WTC11 (cell line): ENCODE data around the gene MAFB. TPM values are rescaled to one million over a fixed set of nuclear protein-coding genes. Genes with fewer than 3 reads are reported as not detected.

Experiments
- ATAC-seq: fragments of 200-7000 bp; cut with Tn5 transposase; 2 replicates; pipeline ENCODE4 v1.10.0; 2021; ENCODE audit warnings: mild to moderate bottlenecking, moderate library complexity
- CTCF ChIA-PET: fragments of 300-600 bp; sonication (Branson Sonifier 250); formaldehyde crosslinking; loops from one replicate; lab custom pipeline; 2021; ENCODE audit warnings: antibody characterized with exemption; lab: Charles Lee
- POLR2A ChIA-PET: fragments of 350-600 bp; sonication (Branson Sonifier 250); formaldehyde crosslinking; loops from one replicate; lab custom pipeline; 2021; ENCODE audit warnings: antibody characterized with exemption; lab: Charles Lee
- DNase-seq: peaks from one replicate; pipeline ENCODE4 v3.0.0; 2021; ENCODE audit warnings: low spot score
- H3K27ac Mint-ChIP-seq: 2 replicates; pipeline ENCODE4 v1.8.0; 2021; ENCODE audit warnings: mixed read lengths
- H3K27me3 Mint-ChIP-seq: 2 replicates; pipeline ENCODE4 v1.8.0; 2021; ENCODE audit warnings: low read depth, mild to moderate bottlenecking, moderate library complexity, mixed read lengths
- H3K36me3 Mint-ChIP-seq: 2 replicates; pipeline ENCODE4 v1.8.0; 2021; ENCODE audit warnings: mixed read lengths
- H3K4me1 Mint-ChIP-seq: 2 replicates; pipeline ENCODE4 v1.8.0; 2022; ENCODE audit warnings: mixed read lengths
- H3K4me3 Mint-ChIP-seq: 2 replicates; pipeline ENCODE4 v1.8.0; 2021; ENCODE audit warnings: mild to moderate bottlenecking, moderate library complexity, mixed read lengths
- H3K9me3 Mint-ChIP-seq: 2 replicates; pipeline ENCODE4 v1.8.0; 2021; ENCODE audit warnings: mixed read lengths
- AFF4 ChIP-seq: sonication (generic); formaldehyde crosslinking; IDR thresholded peaks from 2 replicates; pipeline ENCODE4 v1.8.1; 2023; ENCODE audit warnings: mild to moderate bottlenecking, missing genetic modification reagents, borderline replicate concordance
- ATF3 ChIP-seq: sonication (generic); formaldehyde crosslinking; conservative IDR thresholded peaks from 2 replicates; pipeline ENCODE4 v1.8.1; 2022; ENCODE audit warnings: mild to moderate bottlenecking, missing genetic modification reagents
- ATF6 ChIP-seq: sonication (generic); formaldehyde crosslinking; IDR thresholded peaks from 2 replicates; pipeline ENCODE4 v1.8.1; 2023; ENCODE audit warnings: mild to moderate bottlenecking, missing genetic modification reagents
- CBFB ChIP-seq: sonication (generic); formaldehyde crosslinking; IDR thresholded peaks from 2 replicates; pipeline ENCODE4 v1.8.1; 2022; ENCODE audit warnings: mild to moderate bottlenecking, low read depth, missing genetic modification reagents
- CREB1 ChIP-seq: sonication (generic); formaldehyde crosslinking; IDR thresholded peaks from 2 replicates; pipeline ENCODE4 v1.8.0; 2023; ENCODE audit warnings: mild to moderate bottlenecking, missing genetic modification reagents
- E2F5 ChIP-seq: sonication (generic); formaldehyde crosslinking; IDR thresholded peaks from 2 replicates; pipeline ENCODE4 v1.8.1; 2022; ENCODE audit warnings: mild to moderate bottlenecking, moderate library complexity, missing genetic modification reagents
- ETV6 ChIP-seq: sonication (generic); formaldehyde crosslinking; IDR thresholded peaks from 2 replicates; pipeline ENCODE4 v1.8.1; 2022; ENCODE audit warnings: mild to moderate bottlenecking, missing genetic modification reagents
- FOXJ3 ChIP-seq: sonication (generic); formaldehyde crosslinking; IDR thresholded peaks from 2 replicates; pipeline ENCODE4 v1.9.0; 2021; ENCODE audit warnings: missing genetic modification reagents, mild to moderate bottlenecking, borderline replicate concordance
- GRHL2 ChIP-seq: fragments of 250-450 bp; sonication (Bioruptor Pico); IDR thresholded peaks from 2 replicates; pipeline ENCODE4 v1.8.0; 2022; ENCODE audit warnings: mild to moderate bottlenecking, moderate library complexity; ENCODE audit not compliant: insufficient replicate concordance, severe bottlenecking
- NR1H2 ChIP-seq: sonication (generic); formaldehyde crosslinking; IDR thresholded peaks from 2 replicates; pipeline ENCODE4 v1.9.0; 2021; ENCODE audit warnings: mild to moderate bottlenecking, moderate library complexity, missing genetic modification reagents
- SMAD4 ChIP-seq: sonication (generic); formaldehyde crosslinking; IDR thresholded peaks from 2 replicates; pipeline ENCODE4 v1.8.0; 2022; ENCODE audit warnings: mild to moderate bottlenecking, missing genetic modification reagents
- SOX15 ChIP-seq: fragments of 250-450 bp; sonication (Bioruptor Pico); IDR thresholded peaks from 2 replicates; pipeline ENCODE4 v1.9.0; 2021; ENCODE audit warnings: mild to moderate bottlenecking
- STAT6 ChIP-seq: sonication (generic); formaldehyde crosslinking; conservative IDR thresholded peaks from 2 replicates; pipeline ENCODE4 v1.8.1; 2023; ENCODE audit warnings: mild to moderate bottlenecking, low read depth, missing genetic modification reagents, moderate library complexity
- TCF7 ChIP-seq: sonication (generic); formaldehyde crosslinking; IDR thresholded peaks from 2 replicates; pipeline ENCODE4 v1.8.0; 2022; ENCODE audit warnings: mild to moderate bottlenecking, low read depth, missing genetic modification reagents, moderate library complexity
- ZBTB21 ChIP-seq: sonication (generic); formaldehyde crosslinking; IDR thresholded peaks from 2 replicates; pipeline ENCODE4 v1.8.1; 2023; ENCODE audit warnings: mild to moderate bottlenecking, missing genetic modification reagents, borderline replicate concordance
- ZNF281 ChIP-seq: sonication (generic); formaldehyde crosslinking; IDR thresholded peaks from 2 replicates; pipeline ENCODE4 v1.8.0; 2023; ENCODE audit warnings: mild to moderate bottlenecking, missing genetic modification reagents
- ZNF416 ChIP-seq: fragments of 250-450 bp; sonication (Bioruptor Pico); IDR thresholded peaks from 2 replicates; pipeline ENCODE4 v1.9.0; 2021; ENCODE audit warnings: mild to moderate bottlenecking, inconsistent platforms
- ZNF425 ChIP-seq: fragments of 250-450 bp; sonication (Bioruptor Pico); conservative IDR thresholded peaks from 2 replicates; pipeline ENCODE4 v1.9.0; 2021; ENCODE audit warnings: mild to moderate bottlenecking
- total RNA-seq: library from RNA; stranded (reverse); gene quantifications from 3 replicates; pipeline ENCODE4 v1.2.3, GENCODE V29; 2021

MAFB gene
- total RNA-seq, 1 experiment from 2014 or later: 5.3 TPM

GRCh38 chr20:40663991-40664880, 24.8 kb downstream of the MAFB start (continued):
- TF ChIP-seq AFF4 (CRISPR knock-in tag): no peak
- TF ChIP-seq CBFB: no peak
- TF ChIP-seq TCF7: no peak
- TF ChIP-seq ZNF281 (CRISPR knock-in tag): no peak
- TF ChIP-seq ZBTB21 (CRISPR knock-in tag): no peak
- no peak for TF ChIP-seq CREB1 (CRISPR knock-in tag)
- TF ChIP-seq ZNF425 (CRISPR knock-in tag): no peak
- TF ChIP-seq NR1H2 (CRISPR knock-in tag): no peak
- TF ChIP-seq E2F5 (CRISPR knock-in tag): no peak
- no peak for TF ChIP-seq ETV6 (CRISPR knock-in tag)
- no peak for TF ChIP-seq ATF3
- no peak for TF ChIP-seq SOX15 (CRISPR knock-in tag)
- TF ChIP-seq, all 79 proteins: peak for 0

- ChIA-PET POLR2A (no interaction called here), CTCF (interaction anchor here (0.7 to 1.1 kb wide), 2 partner anchors 26 to 413 kb away, joined by 3 to 4 read pairs; no protein-coding TSS in a partner anchor)
- H3K27me3 Mint-ChIP-seq: no peaks in the 10 kb centered on the region
- no peak for ATAC-seq
- H3K36me3 Mint-ChIP-seq: no peaks in the 10 kb centered on the region
- no peak for DNase-seq
- no peak overlapping the region for H3K27ac Mint-ChIP-seq
- H3K4me3 Mint-ChIP-seq: no peak overlapping the region
- no peaks in the 10 kb centered on the region for H3K9me3 Mint-ChIP-seq
- peaks cover 10% of the 10 kb centered on the region for H3K4me1 Mint-ChIP-seq
- no peak for TF ChIP-seq GRHL2 (CRISPR knock-in tag)
- no peak for TF ChIP-seq FOXJ3 (CRISPR knock-in tag)
- TF ChIP-seq ZNF416 (CRISPR knock-in tag): no peak
- TF ChIP-seq STAT6 (CRISPR knock-in tag): no peak
- TF ChIP-seq SMAD4 (CRISPR knock-in tag): no peak
- TF ChIP-seq ATF6 (CRISPR knock-in tag): no peak
Observed at GRCh38 chr20:40663304-40663790, 25.7 kb downstream of the MAFB start.
